Measurements from ENCODE around the gene COL23A1.

Gene COL23A1

GRCh38 chr5:178509491-178510057 lies 80.6 kb downstream of the COL23A1 start:
- TF ChIP-seq, protein P1, sequence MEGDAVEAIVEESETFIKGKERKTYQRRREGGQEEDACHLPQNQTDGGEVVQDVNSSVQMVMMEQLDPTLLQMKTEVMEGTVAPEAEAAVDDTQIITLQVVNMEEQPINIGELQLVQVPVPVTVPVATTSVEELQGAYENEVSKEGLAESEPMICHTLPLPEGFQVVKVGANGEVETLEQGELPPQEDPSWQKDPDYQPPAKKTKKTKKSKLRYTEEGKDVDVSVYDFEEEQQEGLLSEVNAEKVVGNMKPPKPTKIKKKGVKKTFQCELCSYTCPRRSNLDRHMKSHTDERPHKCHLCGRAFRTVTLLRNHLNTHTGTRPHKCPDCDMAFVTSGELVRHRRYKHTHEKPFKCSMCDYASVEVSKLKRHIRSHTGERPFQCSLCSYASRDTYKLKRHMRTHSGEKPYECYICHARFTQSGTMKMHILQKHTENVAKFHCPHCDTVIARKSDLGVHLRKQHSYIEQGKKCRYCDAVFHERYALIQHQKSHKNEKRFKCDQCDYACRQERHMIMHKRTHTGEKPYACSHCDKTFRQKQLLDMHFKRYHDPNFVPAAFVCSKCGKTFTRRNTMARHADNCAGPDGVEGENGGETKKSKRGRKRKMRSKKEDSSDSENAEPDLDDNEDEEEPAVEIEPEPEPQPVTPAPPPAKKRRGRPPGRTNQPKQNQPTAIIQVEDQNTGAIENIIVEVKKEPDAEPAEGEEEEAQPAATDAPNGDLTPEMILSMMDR (IDR thresholded peaks at IDR 0.05; ENCODE audit: low read length, missing control alignments), result no peak
- H3K4me3 ChIP-seq (replicated peaks; ENCODE audit: low read depth, low read length), result no peak overlapping the region
- DNase-seq (ENCODE audit: low read depth), result no peak

DNA sequence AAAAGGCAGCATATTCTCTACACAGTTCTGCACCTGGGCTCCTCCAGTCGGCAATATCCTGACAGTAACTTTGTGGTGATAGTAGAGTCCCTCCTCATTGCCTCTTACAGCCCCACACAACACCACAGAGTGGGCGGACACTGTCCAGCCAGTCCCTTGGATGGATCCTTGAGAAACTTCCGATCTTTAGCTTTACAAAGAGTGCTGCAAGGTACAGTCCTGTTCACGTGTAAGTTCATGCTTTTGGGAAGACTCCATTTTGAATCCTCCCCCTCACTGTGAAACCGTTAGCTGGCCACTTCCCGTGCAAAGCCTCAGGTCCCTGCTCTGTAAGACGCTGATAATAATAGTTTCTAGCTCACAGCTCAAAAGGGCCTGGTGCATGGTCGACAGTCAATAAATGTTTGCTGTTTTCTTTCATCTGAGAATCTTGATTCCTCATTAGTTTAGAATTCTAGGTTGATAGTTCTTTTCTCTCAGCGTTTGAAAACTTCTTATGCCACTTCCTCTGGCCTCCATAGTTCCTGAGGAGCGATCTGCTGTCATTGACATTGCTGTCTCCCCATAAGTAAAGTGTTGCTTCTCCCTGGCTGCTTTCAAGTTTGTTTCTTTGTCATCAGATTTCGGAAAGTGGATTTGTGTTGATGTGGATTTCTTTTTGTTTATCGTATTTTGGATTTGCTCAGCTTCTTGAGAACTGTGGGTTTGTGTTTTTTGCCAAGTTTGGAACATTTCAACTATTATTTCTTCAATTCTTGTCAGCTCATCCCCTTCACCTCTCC lies 82.9 kb downstream of the COL23A1 start:
- TF ChIP-seq, protein P1 (IDR thresholded peaks at IDR 0.05; ENCODE audit: low read length, missing control alignments), result no peak
- no peak for DNase-seq (ENCODE audit: low read depth)
- no peak overlapping the region for H3K4me3 ChIP-seq (replicated peaks; ENCODE audit: low read depth, low read length)

GRCh38 chr5:178505639-178506407 lies 84.4 kb downstream of the COL23A1 start:
- DNase-seq (ENCODE audit: low read depth), result no peak

GRCh38 chr5:178504340-178504960 lies 85.7 kb downstream of the COL23A1 start:
- TF ChIP-seq, protein P1 (IDR thresholded peaks at IDR 0.05; ENCODE audit: low read length, missing control alignments), result no peak
- no peak overlapping the region for H3K4me3 ChIP-seq (replicated peaks; ENCODE audit: low read depth, low read length)
- DNase-seq (ENCODE audit: low read depth), result no peak

More at GRCh38 chr5:178505639-178506407, 84.4 kb downstream of the COL23A1 start:
- no peak overlapping the region for H3K4me3 ChIP-seq (replicated peaks; ENCODE audit: low read depth, low read length)
- TF ChIP-seq, protein P1 (IDR thresholded peaks at IDR 0.05; ENCODE audit: low read length, missing control alignments), result no peak

- no peak overlapping the region for H3K4me3 ChIP-seq (replicated peaks; ENCODE audit: low read depth, low read length)
- DNase-seq (ENCODE audit: low read depth), result no peak
- TF ChIP-seq, protein P1 (IDR thresholded peaks at IDR 0.05; ENCODE audit: low read length, missing control alignments), result no peak
Observed at GRCh38 chr5:178502401-178503100, 87.6 kb downstream of the COL23A1 start.

- no peak overlapping the region for H3K4me3 ChIP-seq (replicated peaks; ENCODE audit: low read depth, low read length)
- TF ChIP-seq, protein P1 (IDR thresholded peaks at IDR 0.05; ENCODE audit: low read length, missing control alignments), result no peak
- DNase-seq (ENCODE audit: low read depth), result no peak
Observed at GRCh38 chr5:178499352-178499751, 90.8 kb downstream of the COL23A1 start.

Measured in fibroblast of pulmonary artery (primary cell).